PFSK-1 (cell line): ENCODE results near the gene TYRO3.

Experiments
- POLR2AphosphoS5 ChIP-seq: IDR thresholded peaks from 2 replicates; pipeline ENCODE4 v1.6.1; 2012; ENCODE audit warnings: low read depth, mild to moderate bottlenecking, control low read depth, low read length, moderate library complexity
- SIN3A ChIP-seq: IDR thresholded peaks from 2 replicates; pipeline ENCODE4 v1.6.1; 2012; ENCODE audit warnings: mild to moderate bottlenecking, low read length, moderate library complexity, borderline replicate concordance; ENCODE audit not compliant: insufficient read depth
- TAF1 ChIP-seq: IDR thresholded peaks from 2 replicates; pipeline ENCODE4 v1.6.1; 2012; ENCODE audit warnings: low read length, control low read depth, borderline replicate concordance; ENCODE audit not compliant: insufficient read depth
- TF ChIP-seq, protein P1 (sequence below), 2 experiments: IDR thresholded peaks; 2 replicates each; pipeline versions ENCODE4 v1.6.1 to v1.8.0; 2011 to 2012; ENCODE audit warnings: low read depth in 2 of 2, low read length in 2 of 2, control low read depth in 1 of 2, inconsistent platforms in 1 of 2, mild to moderate bottlenecking in 1 of 2, moderate library complexity in 1 of 2; ENCODE audit not compliant: insufficient read depth in 1 of 2

DNA sequence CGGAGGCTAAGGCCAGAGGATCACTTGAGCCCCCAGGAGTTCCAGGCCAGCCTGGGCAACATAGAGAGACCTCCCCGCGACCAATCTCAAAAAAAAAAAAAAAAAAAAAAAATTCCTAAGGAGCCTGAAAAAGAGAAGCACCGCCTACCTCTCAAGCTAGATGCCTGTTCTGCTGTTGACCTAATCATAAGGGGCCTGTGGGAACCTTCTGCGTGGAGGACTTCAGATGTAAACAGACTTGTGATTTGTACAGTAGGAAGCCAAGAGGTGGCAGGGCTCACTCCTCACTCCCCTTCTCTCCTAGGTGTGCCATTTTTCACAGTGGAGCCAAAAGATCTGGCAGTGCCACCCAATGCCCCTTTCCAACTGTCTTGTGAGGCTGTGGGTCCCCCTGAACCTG lies 3.2 kb downstream of the TYRO3 start:
- no peak for TF ChIP-seq POLR2AphosphoS5
- TF ChIP-seq TAF1, result no peak
- TF ChIP-seq, protein P1, sequence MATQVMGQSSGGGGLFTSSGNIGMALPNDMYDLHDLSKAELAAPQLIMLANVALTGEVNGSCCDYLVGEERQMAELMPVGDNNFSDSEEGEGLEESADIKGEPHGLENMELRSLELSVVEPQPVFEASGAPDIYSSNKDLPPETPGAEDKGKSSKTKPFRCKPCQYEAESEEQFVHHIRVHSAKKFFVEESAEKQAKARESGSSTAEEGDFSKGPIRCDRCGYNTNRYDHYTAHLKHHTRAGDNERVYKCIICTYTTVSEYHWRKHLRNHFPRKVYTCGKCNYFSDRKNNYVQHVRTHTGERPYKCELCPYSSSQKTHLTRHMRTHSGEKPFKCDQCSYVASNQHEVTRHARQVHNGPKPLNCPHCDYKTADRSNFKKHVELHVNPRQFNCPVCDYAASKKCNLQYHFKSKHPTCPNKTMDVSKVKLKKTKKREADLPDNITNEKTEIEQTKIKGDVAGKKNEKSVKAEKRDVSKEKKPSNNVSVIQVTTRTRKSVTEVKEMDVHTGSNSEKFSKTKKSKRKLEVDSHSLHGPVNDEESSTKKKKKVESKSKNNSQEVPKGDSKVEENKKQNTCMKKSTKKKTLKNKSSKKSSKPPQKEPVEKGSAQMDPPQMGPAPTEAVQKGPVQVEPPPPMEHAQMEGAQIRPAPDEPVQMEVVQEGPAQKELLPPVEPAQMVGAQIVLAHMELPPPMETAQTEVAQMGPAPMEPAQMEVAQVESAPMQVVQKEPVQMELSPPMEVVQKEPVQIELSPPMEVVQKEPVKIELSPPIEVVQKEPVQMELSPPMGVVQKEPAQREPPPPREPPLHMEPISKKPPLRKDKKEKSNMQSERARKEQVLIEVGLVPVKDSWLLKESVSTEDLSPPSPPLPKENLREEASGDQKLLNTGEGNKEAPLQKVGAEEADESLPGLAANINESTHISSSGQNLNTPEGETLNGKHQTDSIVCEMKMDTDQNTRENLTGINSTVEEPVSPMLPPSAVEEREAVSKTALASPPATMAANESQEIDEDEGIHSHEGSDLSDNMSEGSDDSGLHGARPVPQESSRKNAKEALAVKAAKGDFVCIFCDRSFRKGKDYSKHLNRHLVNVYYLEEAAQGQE (IDR thresholded peaks at IDR 0.05; ENCODE audit: insufficient read depth in 1 of 2, low read depth in 2 of 2, low read length in 2 of 2), result no peak
- TF ChIP-seq SIN3A, result no peak
